ENCODE results near the gene SPNS2.
A peak's percentile ranks its signal among the peaks of the same experiment; 100 is the strongest.

SPNS2 gene

DNA sequence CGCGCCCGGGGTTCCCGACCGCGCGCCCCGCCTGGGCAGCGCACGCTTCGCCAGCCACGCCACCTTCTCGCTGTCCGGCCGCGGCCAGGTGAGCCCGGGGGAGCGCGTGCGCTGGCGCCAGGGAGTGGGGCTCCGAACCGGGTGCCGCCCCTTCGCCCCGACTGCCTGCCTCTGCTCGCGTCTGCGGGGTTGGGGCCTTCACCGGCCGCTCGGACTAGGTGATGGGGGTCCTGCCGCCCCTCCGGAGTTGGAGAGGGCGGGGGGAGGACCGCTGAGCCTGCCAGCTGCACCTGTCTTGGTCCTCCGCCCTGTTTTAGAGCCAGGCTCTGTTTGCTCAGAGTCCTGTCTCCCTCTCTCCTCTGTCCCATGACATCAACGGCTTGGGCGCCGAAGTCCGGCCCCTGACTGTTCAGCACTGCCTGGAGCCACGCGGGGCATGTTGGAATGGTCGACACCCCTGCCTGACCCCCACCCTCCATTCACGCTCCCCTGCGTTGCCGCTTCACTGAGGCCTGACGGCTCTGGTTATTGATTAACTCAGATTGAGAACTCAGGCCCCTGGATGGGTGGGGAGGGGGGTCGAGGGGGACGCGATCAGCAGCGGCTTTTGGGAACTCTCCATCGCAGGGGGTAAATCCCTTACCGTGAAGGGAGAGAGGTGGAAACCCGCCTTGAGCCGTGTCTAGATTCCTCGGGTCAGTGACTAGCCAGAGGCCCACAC is 86.4 kb downstream of the SPNS2 start:
- H3K4me3 ChIP-seq (ENCODE audit: low read depth, low read length): peak overlapping the region; percentile 53; the same call in 1 of the 2 replicates
- H3K27ac ChIP-seq: no peak overlapping the region

DNA sequence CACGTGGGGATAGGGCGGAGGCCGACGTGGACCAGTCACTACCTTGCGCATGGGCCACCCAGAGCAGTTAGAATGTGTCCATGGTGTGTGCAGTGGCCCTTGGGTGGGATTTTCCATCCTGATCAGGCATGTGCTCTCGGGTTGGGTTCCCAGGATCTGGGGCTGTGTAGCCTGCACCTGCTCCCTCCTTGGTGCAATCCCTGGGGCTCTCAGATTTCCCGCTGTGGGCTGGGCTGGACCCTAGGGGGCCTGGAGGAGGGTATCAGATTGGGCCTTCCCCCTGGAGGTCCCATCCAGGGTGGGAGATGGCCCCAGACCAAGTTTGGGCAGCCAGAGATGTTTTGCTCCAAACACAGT is 86.9 kb downstream of the SPNS2 start:
- no peaks in the 10 kb centered on the region for H3K36me3 ChIP-seq
- no peak overlapping the region for H3K27ac ChIP-seq
- TF ChIP-seq, protein P1, sequence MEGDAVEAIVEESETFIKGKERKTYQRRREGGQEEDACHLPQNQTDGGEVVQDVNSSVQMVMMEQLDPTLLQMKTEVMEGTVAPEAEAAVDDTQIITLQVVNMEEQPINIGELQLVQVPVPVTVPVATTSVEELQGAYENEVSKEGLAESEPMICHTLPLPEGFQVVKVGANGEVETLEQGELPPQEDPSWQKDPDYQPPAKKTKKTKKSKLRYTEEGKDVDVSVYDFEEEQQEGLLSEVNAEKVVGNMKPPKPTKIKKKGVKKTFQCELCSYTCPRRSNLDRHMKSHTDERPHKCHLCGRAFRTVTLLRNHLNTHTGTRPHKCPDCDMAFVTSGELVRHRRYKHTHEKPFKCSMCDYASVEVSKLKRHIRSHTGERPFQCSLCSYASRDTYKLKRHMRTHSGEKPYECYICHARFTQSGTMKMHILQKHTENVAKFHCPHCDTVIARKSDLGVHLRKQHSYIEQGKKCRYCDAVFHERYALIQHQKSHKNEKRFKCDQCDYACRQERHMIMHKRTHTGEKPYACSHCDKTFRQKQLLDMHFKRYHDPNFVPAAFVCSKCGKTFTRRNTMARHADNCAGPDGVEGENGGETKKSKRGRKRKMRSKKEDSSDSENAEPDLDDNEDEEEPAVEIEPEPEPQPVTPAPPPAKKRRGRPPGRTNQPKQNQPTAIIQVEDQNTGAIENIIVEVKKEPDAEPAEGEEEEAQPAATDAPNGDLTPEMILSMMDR (IDR thresholded peaks at IDR 0.05; ENCODE audit: low read depth, low read length): no peak
- DNase-seq: no peak
- no peaks in the 10 kb centered on the region for H3K27me3 ChIP-seq (ENCODE audit: insufficient read depth, low read depth, severe bottlenecking)
- no peak overlapping the region for H3K4me3 ChIP-seq (ENCODE audit: low read depth, low read length)
- H3K9me3 ChIP-seq (ENCODE audit: severe bottlenecking): no peaks in the 10 kb centered on the region

More for the DNA sequence above, 86.4 kb downstream of the SPNS2 start:
- Histone ChIP-seq H3K36me3 (no peaks in the 10 kb centered on the region), H3K9me3 (ENCODE audit: severe bottlenecking) (no peaks in the 10 kb centered on the region), H3K27me3 (ENCODE audit: insufficient read depth, low read depth, severe bottlenecking) (no peaks in the 10 kb centered on the region)
- TF ChIP-seq, protein P1 (IDR thresholded peaks at IDR 0.05; ENCODE audit: low read depth, low read length): no peak
- no peak for DNase-seq

DNA sequence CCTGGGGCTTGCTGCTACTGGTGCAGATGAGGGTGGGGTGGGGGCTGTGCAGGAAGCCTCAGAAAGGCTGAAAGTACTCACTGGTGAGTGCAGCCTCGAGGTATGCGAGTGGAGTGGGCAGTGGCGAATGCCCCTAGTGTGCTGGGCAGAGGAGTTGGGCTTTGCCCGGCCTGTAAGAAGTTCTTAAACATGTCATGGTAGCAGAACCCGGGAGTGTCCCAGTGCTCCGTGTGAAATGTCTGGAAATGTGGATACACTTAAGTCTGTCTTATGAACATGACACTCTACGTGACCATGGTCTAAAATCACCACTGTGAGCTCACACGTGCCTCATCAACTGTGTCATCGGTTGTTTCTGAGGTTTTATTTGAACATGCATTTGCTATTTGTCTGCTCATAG is 87.4 kb downstream of the SPNS2 start:
- H3K9me3 ChIP-seq (ENCODE audit: severe bottlenecking): no peaks in the 10 kb centered on the region
- no peaks in the 10 kb centered on the region for H3K36me3 ChIP-seq
- no peak for DNase-seq
- no peak overlapping the region for H3K4me3 ChIP-seq (ENCODE audit: low read depth, low read length)
- H3K27ac ChIP-seq: no peak overlapping the region
- H3K27me3 ChIP-seq (ENCODE audit: insufficient read depth, low read depth, severe bottlenecking): no peaks in the 10 kb centered on the region
- TF ChIP-seq, protein P1 (IDR thresholded peaks at IDR 0.05; ENCODE audit: low read depth, low read length): no peak

DNA sequence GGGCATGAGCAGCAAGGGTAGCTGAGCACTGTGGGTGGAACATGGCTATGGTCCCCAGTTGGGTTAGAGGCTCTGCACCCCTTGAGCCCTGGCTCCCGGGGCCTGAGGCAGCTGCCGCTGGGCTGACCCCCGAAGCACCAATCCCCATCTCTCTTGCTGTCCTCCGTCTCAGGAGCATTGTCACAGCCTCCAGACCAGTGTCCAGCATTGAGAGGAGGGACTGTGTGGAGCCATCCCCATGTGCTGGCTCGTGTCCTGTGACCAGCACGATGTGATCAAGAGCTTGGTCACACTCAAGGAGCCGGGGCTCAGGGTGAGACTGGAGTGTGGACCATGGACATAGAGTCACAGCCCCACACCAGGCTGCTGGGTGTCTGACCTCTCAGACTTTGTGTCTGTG is 88.5 kb downstream of the SPNS2 start:
- TF ChIP-seq, protein P1 (IDR thresholded peaks at IDR 0.05; ENCODE audit: low read depth, low read length): no peak
- H3K27me3 ChIP-seq (ENCODE audit: insufficient read depth, low read depth, severe bottlenecking): no peaks in the 10 kb centered on the region
- DNase-seq: no peak

DNA sequence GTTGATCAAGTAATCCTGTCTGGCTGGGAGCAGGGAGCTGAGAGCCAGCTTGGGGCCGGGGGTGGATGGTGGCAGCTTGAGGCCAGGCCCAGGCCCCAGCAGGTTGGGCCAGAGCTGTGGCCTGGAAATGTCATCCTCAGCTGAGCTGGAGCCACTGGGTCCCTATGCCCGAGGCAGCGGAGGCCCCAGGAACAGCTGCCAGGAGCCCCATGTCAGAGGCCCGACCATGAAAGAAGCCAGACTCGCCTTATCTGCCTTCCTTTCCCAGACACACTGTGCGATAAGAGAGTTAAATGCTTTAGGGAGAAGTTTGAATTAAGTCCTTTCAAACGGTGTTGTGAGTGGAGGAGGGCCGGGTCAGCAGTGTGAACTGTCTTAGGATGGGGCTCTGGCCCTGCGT is 89.1 kb downstream of the SPNS2 start:
- no peaks in the 10 kb centered on the region for H3K27me3 ChIP-seq (ENCODE audit: insufficient read depth, low read depth, severe bottlenecking)
- no peaks in the 10 kb centered on the region for H3K36me3 ChIP-seq
- DNase-seq: no peak
- no peak overlapping the region for H3K27ac ChIP-seq
- no peaks in the 10 kb centered on the region for H3K9me3 ChIP-seq (ENCODE audit: severe bottlenecking)
- TF ChIP-seq, protein P1 (IDR thresholded peaks at IDR 0.05; ENCODE audit: low read depth, low read length): no peak
- H3K4me3 ChIP-seq (ENCODE audit: low read depth, low read length): no peak overlapping the region

More for the DNA sequence above, 88.5 kb downstream of the SPNS2 start:
- H3K36me3 ChIP-seq: no peaks in the 10 kb centered on the region
- H3K9me3 ChIP-seq (ENCODE audit: severe bottlenecking): no peaks in the 10 kb centered on the region
- H3K27ac ChIP-seq: no peak overlapping the region
- no peak overlapping the region for H3K4me3 ChIP-seq (ENCODE audit: low read depth, low read length)

DNA sequence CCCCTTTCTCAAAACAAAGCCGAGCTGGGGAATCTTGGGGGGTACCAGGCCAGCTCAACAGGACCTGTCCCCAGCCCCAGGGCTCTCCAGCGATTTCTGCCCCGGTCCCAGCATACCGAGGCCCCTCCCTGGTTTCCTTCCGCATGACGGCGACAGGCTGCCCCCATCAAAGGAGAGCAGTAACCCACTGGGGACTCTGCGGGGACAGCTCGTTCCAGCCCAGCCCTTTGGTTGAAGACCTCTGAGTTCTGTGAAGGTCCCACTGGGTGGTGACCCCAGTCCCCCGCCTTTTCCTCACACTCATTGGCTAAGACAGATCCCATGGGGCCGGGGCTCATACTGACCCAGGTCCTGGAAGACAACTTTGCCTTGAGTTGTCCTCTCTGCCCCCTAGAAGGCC is 89.7 kb downstream of the SPNS2 start:
- Histone ChIP-seq H3K27ac (no peak overlapping the region), H3K27me3 (ENCODE audit: insufficient read depth, low read depth, severe bottlenecking) (no peaks in the 10 kb centered on the region), H3K4me3 (ENCODE audit: low read depth, low read length) (no peak overlapping the region), H3K36me3 (no peaks in the 10 kb centered on the region), H3K9me3 (ENCODE audit: severe bottlenecking) (no peaks in the 10 kb centered on the region)
- no peak for DNase-seq
- TF ChIP-seq, protein P1 (IDR thresholded peaks at IDR 0.05; ENCODE audit: low read depth, low read length): no peak
